Neural cell (in vitro differentiated cells): ENCODE results near the gene KNL1. TPM values are rescaled to one million over a fixed set of nuclear protein-coding genes. Genes with fewer than 3 reads are reported as not detected.

Experiments
- H2AFZ ChIP-seq: fragments of 200-600, 300-800 bp; sonication (generic), shearing (Covaris generic); 2 replicates; pipeline ENCODE4 v1.6.0; 2014; ENCODE audit warnings: low read depth, mild to moderate bottlenecking, antibody characterized with exemption, low read length, moderate library complexity
- H3F3A ChIP-seq: fragments of 200-600 bp; shearing (Covaris generic); 2 replicates; pipeline ENCODE4 v1.6.1; 2016; ENCODE audit warnings: mild to moderate bottlenecking, moderate library complexity, mixed read lengths, antibody characterized with exemption, low read length; ENCODE audit not compliant: insufficient read depth, poor library complexity, severe bottlenecking
- H3K27ac ChIP-seq: fragments of 200-600, 300-800 bp; sonication (generic), shearing (Covaris generic); 2 replicates; pipeline ENCODE4 v1.5.1; 2014; ENCODE audit warnings: mild to moderate bottlenecking, low read length, moderate library complexity
- H3K27me3 ChIP-seq: fragments of 300-800, 200-600 bp; sonication (generic), shearing (Covaris generic); 2 replicates; pipeline ENCODE4 v1.6.0; 2014; ENCODE audit warnings: mild to moderate bottlenecking, low read depth, low read length, moderate library complexity; ENCODE audit not compliant: insufficient read depth
- H3K36me3 ChIP-seq: fragments of 300-800, 200-600 bp; sonication (generic), shearing (Covaris generic); 2 replicates; pipeline ENCODE4 v1.5.1; 2014; ENCODE audit warnings: mild to moderate bottlenecking, antibody characterized with exemption, low read length, moderate library complexity; ENCODE audit not compliant: insufficient read depth
- H3K4me2 ChIP-seq: fragments of 300-800, 200-600 bp; sonication (generic), shearing (Covaris generic); 2 replicates; pipeline ENCODE4 v1.6.0; 2014; ENCODE audit warnings: mild to moderate bottlenecking, low read length
- H3K4me3 ChIP-seq: fragments of 300-800, 200-600 bp; sonication (generic), shearing (Covaris generic); 2 replicates; pipeline ENCODE4 v1.5.1; 2014; ENCODE audit warnings: mild to moderate bottlenecking, low read length, moderate library complexity
- H3K79me2 ChIP-seq: fragments of 200-600 bp; shearing (Covaris generic); replicated peaks from 2 replicates; pipeline ENCODE4 v1.6.0; 2014; ENCODE audit warnings: mild to moderate bottlenecking, low read length, moderate library complexity; ENCODE audit not compliant: insufficient read depth
- H3K9ac ChIP-seq: fragments of 300-800, 200-600 bp; sonication (generic), shearing (Covaris generic); 2 replicates; pipeline ENCODE4 v1.6.1; 2016; ENCODE audit warnings: mild to moderate bottlenecking, low read length, mixed read lengths
- H3K9me2 ChIP-seq: fragments of 200-600 bp; shearing (Covaris generic); 2 replicates; pipeline ENCODE4 v1.6.1; 2016; ENCODE audit warnings: mild to moderate bottlenecking, low read length, mixed read lengths; ENCODE audit not compliant: insufficient read depth
- H3K9me3 ChIP-seq: fragments of 200-600, 300-800 bp; sonication (generic), shearing (Covaris generic); 2 replicates; pipeline ENCODE4 v1.6.1; 2016; ENCODE audit warnings: mild to moderate bottlenecking, mixed run types, low read length, moderate library complexity, mixed read lengths
- H4K20me1 ChIP-seq: fragments of 200-600 bp; shearing (Covaris generic); 2 replicates; pipeline ENCODE4 v1.6.1; 2016; ENCODE audit warnings: mild to moderate bottlenecking, mixed run types; ENCODE audit not compliant: insufficient read depth
- CTCF ChIP-seq: fragments of 450-650 bp; IDR thresholded peaks from 2 replicates; pipeline ENCODE4 v1.5.1; 2014; ENCODE audit warnings: antibody characterized with exemption, mild to moderate bottlenecking, moderate library complexity; ENCODE audit not compliant: poor library complexity, severe bottlenecking
- EP300 ChIP-seq: fragments of 450-650 bp; conservative IDR thresholded peaks from 2 replicates; pipeline ENCODE4 v1.6.1; 2014; ENCODE audit warnings: antibody characterized with exemption, mild to moderate bottlenecking, moderate library complexity; ENCODE audit not compliant: poor library complexity, severe bottlenecking
- EZH2 ChIP-seq: fragments of 200-600, 300-800 bp; shearing (Covaris generic), sonication (generic); IDR thresholded peaks from 2 replicates; pipeline ENCODE4 v1.6.1; 2014; ENCODE audit warnings: antibody characterized with exemption, low read length, borderline replicate concordance, mild to moderate bottlenecking; ENCODE audit not compliant: insufficient read depth, poor library complexity, severe bottlenecking
- MXI1 ChIP-seq: fragments of 450-650 bp; conservative IDR thresholded peaks from 2 replicates; pipeline ENCODE4 v1.6.1; 2014; ENCODE audit warnings: antibody characterized with exemption, mild to moderate bottlenecking; ENCODE audit not compliant: poor library complexity, severe bottlenecking
- POLR2AphosphoS5 ChIP-seq: IDR thresholded peaks from 2 replicates; pipeline ENCODE4 v1.6.1; 2012
- RAD21 ChIP-seq: fragments of 450-650 bp; conservative IDR thresholded peaks from 2 replicates; pipeline ENCODE4 v1.6.1; 2014; ENCODE audit warnings: antibody characterized with exemption, mild to moderate bottlenecking, moderate library complexity
- REST ChIP-seq: IDR thresholded peaks from 2 replicates; pipeline ENCODE4 v1.6.1; 2012; ENCODE audit warnings: borderline replicate concordance
- SMC3 ChIP-seq: fragments of 450-650 bp; conservative IDR thresholded peaks from 2 replicates; pipeline ENCODE4 v1.6.1; 2014; ENCODE audit warnings: antibody characterized with exemption, mild to moderate bottlenecking, moderate library complexity; ENCODE audit not compliant: poor library complexity
- TAF1 ChIP-seq: IDR thresholded peaks from 2 replicates; pipeline ENCODE4 v1.6.1; 2012; ENCODE audit warnings: low read depth
- polyA minus RNA-seq: library from RNA; depleted of rRNA, polyadenylated mRNA; stranded (reverse); fragments of >200 nt; gene quantifications from 2 replicates; pipeline ENCODE4 v1.2.3, GENCODE V29; 2014
- polyA plus RNA-seq: library from polyadenylated mRNA; depleted of rRNA; stranded (reverse); fragments of >200 nt; gene quantifications from 2 replicates; pipeline ENCODE4 v1.2.3, GENCODE V29; 2014

The KNL1 gene
- polyA plus RNA-seq = 0.38 and 2.4 TPM in 2 replicates
- polyA minus RNA-seq = 2.4 and 2.5 TPM in 2 replicates

- Histone ChIP-seq H3F3A (peaks cover 4% of the 10 kb centered on the region), H3K36me3 (no peaks in the 10 kb centered on the region), H3K9me2 (no peaks in the 10 kb centered on the region), H3K27ac (peak within 1 kb of the TSS; percentile 90), H2AFZ (peak within 1 kb of the TSS; percentile 15), H3K27me3 (no peaks in the 10 kb centered on the region), H3K4me2 (peak within 1 kb of the TSS; percentile 89), H3K4me3 (peak within 1 kb of the TSS; percentile 85), H4K20me1 (no peaks in the 10 kb centered on the region), H3K79me2 (no peaks in the 10 kb centered on the region), H3K9me3 (no peaks in the 10 kb centered on the region), H3K9ac (peak within 1 kb of the TSS; percentile 78)
- TF ChIP-seq MXI1 (peak; percentile 100), REST (no peak), TAF1 (no peak), POLR2AphosphoS5 (peak; percentile 44), RAD21 (no peak), EZH2 (no peak), EP300 (peak; percentile 77), CTCF (no peak), SMC3 (peak; percentile 35)
Observed at GRCh38 chr15:40593588-40594428, at the start of gene KNL1. TSS of gene KNL1 (plus strand) at chr15:40594249. CDS start at chr15:40602932, 8,683 bp downstream.

GRCh38 chr15:40545457-40545856 lies 48.6 kb upstream of the KNL1 start:
- no peaks in the 10 kb centered on the region for H3K27me3 ChIP-seq
- H3K4me3 ChIP-seq = no peak overlapping the region
- TF ChIP-seq MXI1 = no peak
- TF ChIP-seq REST = no peak
- no peak for TF ChIP-seq EP300
- no peak for TF ChIP-seq TAF1
- TF ChIP-seq EZH2 = no peak
- no peak for TF ChIP-seq POLR2AphosphoS5
- no peak for TF ChIP-seq RAD21
- TF ChIP-seq CTCF = no peak
- TF ChIP-seq SMC3 = no peak
- H2AFZ ChIP-seq = no peak overlapping the region
- no peaks in the 10 kb centered on the region for H4K20me1 ChIP-seq
- no peaks in the 10 kb centered on the region for H3K36me3 ChIP-seq
- H3K9ac ChIP-seq = no peak overlapping the region
- no peaks in the 10 kb centered on the region for H3F3A ChIP-seq
- no peaks in the 10 kb centered on the region for H3K9me2 ChIP-seq
- no peaks in the 10 kb centered on the region for H3K9me3 ChIP-seq
- no peak overlapping the region for H3K27ac ChIP-seq
- H3K4me2 ChIP-seq = no peak overlapping the region
- H3K79me2 ChIP-seq = no peaks in the 10 kb centered on the region
